Measurements from ENCODE around the gene MPHOSPH9.

- TF ChIP-seq CTCF (IDR thresholded peaks at IDR 0.05): no peak
- no peak for TF ChIP-seq POLR2A (IDR thresholded peaks at IDR 0.05)
These were observed 7.5 kb downstream of the MPHOSPH9 start for GRCh38 chr12:123225443-123225842.
